ENCODE results near the gene STAT4. TPM values are rescaled to one million over a fixed set of nuclear protein-coding genes. Genes with fewer than 3 reads are reported as not detected.

STAT4 gene
- total RNA-seq, 2 donors from 2014 or later: 3.2 to 8.8 TPM

GRCh38 chr2:191108331-191108730 lies 42.5 kb downstream of the STAT4 start:
- no peak for TF ChIP-seq CTCF (conservative IDR thresholded peaks at IDR 0.05)
- no peak overlapping the region for H3K9ac ChIP-seq (ENCODE audit: extremely low read depth, low read length, poor library complexity, severe bottlenecking)
- WGBS, 2 experiments (ENCODE audit: insufficient coverage in 1 of 2, insufficient read length in 1 of 2): 85 to 97% methylated on average over 4 of the region's 4 CpGs

GRCh38 chr2:191105082-191105481 lies 45.7 kb downstream of the STAT4 start:
- no peak for TF ChIP-seq CTCF (conservative IDR thresholded peaks at IDR 0.05)
- no peaks in the 10 kb centered on the region for H3K36me3 Mint-ChIP-seq (ENCODE audit: low read depth)
- H3K4me3 ChIP-seq (ENCODE audit: low read length): no peak overlapping the region
- H3K36me3 ChIP-seq (ENCODE audit: control insufficient read depth, insufficient read depth, low read length): no peaks in the 10 kb centered on the region
- no peak overlapping the region for H3K27ac ChIP-seq (ENCODE audit: low read depth, low read length)
- H3K9me3 Mint-ChIP-seq: no peaks in the 10 kb centered on the region
- H3K27me3 ChIP-seq (ENCODE audit: control insufficient read depth, insufficient read depth, low read length, poor library complexity, severe bottlenecking): no peaks in the 10 kb centered on the region
- H3K9me3 ChIP-seq (ENCODE audit: control insufficient read depth, low read length): no peaks in the 10 kb centered on the region
- H3K4me3 Mint-ChIP-seq: no peak overlapping the region
- no peaks in the 10 kb centered on the region for H3K27me3 Mint-ChIP-seq (ENCODE audit: insufficient read depth)
- no peak overlapping the region for H3K9ac ChIP-seq (ENCODE audit: extremely low read depth, low read length, poor library complexity, severe bottlenecking)
- no peak for DNase-seq
- no peak overlapping the region for H3K27ac Mint-ChIP-seq
- H3K4me1 ChIP-seq (ENCODE audit: control insufficient read depth, insufficient read depth, low read length): no peaks in the 10 kb centered on the region
- 83 to 89% methylated on average over 1 to 3 of the region's 3 CpGs for WGBS, 2 experiments (ENCODE audit: insufficient coverage in 1 of 2, insufficient read length in 1 of 2)
- H3K4me1 Mint-ChIP-seq: no peaks in the 10 kb centered on the region

More at GRCh38 chr2:191108331-191108730, 42.5 kb downstream of the STAT4 start:
- H3K9me3 ChIP-seq (ENCODE audit: control insufficient read depth, low read length): no peaks in the 10 kb centered on the region
- no peak overlapping the region for H3K4me3 ChIP-seq (ENCODE audit: low read length)
- Mint-ChIP-seq H3K27ac (no peak overlapping the region), H3K9me3 (no peaks in the 10 kb centered on the region), H3K4me3 (no peak overlapping the region), H3K36me3 (ENCODE audit: low read depth) (no peaks in the 10 kb centered on the region), H3K27me3 (ENCODE audit: insufficient read depth) (no peaks in the 10 kb centered on the region), H3K4me1 (peaks cover 3% of the 10 kb centered on the region)
- no peak for DNase-seq
- no peaks in the 10 kb centered on the region for H3K4me1 ChIP-seq (ENCODE audit: control insufficient read depth, insufficient read depth, low read length)
- no peaks in the 10 kb centered on the region for H3K27me3 ChIP-seq (ENCODE audit: control insufficient read depth, insufficient read depth, low read length, poor library complexity, severe bottlenecking)
- no peak overlapping the region for H3K27ac ChIP-seq (ENCODE audit: low read depth, low read length)
- no peaks in the 10 kb centered on the region for H3K36me3 ChIP-seq (ENCODE audit: control insufficient read depth, insufficient read depth, low read length)

GRCh38 chr2:191103774-191104173 lies 47.0 kb downstream of the STAT4 start:
- Histone ChIP-seq H3K4me1 (ENCODE audit: control insufficient read depth, insufficient read depth, low read length) (no peaks in the 10 kb centered on the region), H3K4me3 (ENCODE audit: low read length) (no peak overlapping the region), H3K9ac (ENCODE audit: extremely low read depth, low read length, poor library complexity, severe bottlenecking) (no peak overlapping the region), H3K27me3 (ENCODE audit: control insufficient read depth, insufficient read depth, low read length, poor library complexity, severe bottlenecking) (no peaks in the 10 kb centered on the region), H3K36me3 (ENCODE audit: control insufficient read depth, insufficient read depth, low read length) (no peaks in the 10 kb centered on the region), H3K9me3 (ENCODE audit: control insufficient read depth, low read length) (no peaks in the 10 kb centered on the region), H3K27ac (ENCODE audit: low read depth, low read length) (no peak overlapping the region)
- Mint-ChIP-seq H3K9me3 (no peaks in the 10 kb centered on the region), H3K36me3 (ENCODE audit: low read depth) (no peaks in the 10 kb centered on the region), H3K4me3 (no peak overlapping the region), H3K27me3 (ENCODE audit: insufficient read depth) (no peaks in the 10 kb centered on the region), H3K4me1 (no peaks in the 10 kb centered on the region), H3K27ac (no peak overlapping the region)
- TF ChIP-seq CTCF (conservative IDR thresholded peaks at IDR 0.05): no peak
- no peak for DNase-seq
- no CpG with 5 or more reads among the region's 1 CpG for WGBS, 2 experiments (ENCODE audit: insufficient coverage in 1 of 2, insufficient read length in 1 of 2)
